Raji (cell line): ENCODE measurements around the gene GNG5.

Experiments used
- POLR2A ChIP-seq: IDR thresholded peaks from 2 replicates; pipeline ENCODE4 v1.6.1; 2011; ENCODE audit warnings: low read depth, low read length, control low read depth; ENCODE audit not compliant: insufficient read depth

The GNG5 gene

GRCh38 chr1:84502927-84503326 lies 3.5 kb downstream of the GNG5 start:
- no peak for TF ChIP-seq POLR2A

- TF ChIP-seq POLR2A: no peak
Observed at GRCh38 chr1:84497631-84498275, 8.6 kb downstream of the GNG5 start.

GRCh38 chr1:84496498-84496897 lies 9.9 kb downstream of the GNG5 start:
- TF ChIP-seq POLR2A: no peak

DNA sequence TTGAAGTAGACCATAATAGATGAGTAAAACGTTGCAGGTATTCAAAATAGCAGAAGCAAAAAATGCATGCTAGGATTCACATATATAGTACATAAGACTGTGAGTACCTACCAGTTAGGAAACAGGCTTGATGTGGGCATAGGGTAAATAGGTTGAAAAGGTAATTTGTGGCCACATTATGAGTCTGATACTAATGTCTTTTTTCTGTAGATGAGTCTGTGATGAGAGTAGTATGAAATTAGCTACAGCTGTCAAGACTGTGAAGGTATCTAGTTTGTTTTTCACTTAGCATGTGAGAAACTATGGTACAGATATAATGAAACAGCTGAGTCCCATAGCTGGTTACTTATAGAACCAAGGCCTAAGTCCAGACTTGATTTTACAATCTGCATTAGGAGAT lies 12.6 kb downstream of the GNG5 start:
- TF ChIP-seq POLR2A: no peak

DNA sequence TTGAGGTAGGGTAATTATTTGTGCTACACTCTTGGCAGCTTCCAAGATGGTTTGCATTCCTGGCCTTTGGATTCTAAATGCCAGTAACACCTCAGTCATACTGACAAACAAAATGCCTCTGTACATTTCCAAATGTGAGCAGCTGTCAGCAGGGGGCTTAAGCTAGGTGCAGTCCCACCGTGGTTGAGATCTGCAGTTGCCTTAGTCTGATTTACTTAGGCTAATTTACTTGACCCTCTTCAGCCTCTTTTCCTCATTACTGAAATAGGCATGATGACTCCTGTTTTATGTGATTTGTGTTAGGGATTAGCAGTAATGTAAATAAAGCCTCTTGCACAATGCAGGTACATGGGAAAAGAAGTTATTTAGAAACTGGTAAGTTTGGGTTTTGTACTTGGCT lies 13.7 kb downstream of the GNG5 start:
- TF ChIP-seq POLR2A: no peak

DNA sequence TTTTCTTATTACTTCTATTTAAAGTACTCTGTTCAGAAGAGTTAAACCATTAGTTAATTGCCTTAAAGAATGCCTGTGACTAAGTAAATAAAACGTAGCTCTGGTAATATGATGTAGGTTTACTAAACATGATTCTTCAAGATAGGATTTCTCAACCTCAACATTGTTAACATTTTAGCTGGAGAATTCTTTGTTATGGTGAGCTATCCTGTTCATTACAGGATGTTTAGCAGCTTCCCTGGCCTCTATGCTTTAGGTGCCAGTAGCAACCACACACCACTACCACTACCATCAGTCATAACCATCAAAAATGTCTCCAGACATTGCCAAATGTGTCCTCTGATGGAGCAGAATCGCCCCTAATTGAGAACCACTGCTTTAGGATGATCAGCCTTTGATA lies 16.6 kb downstream of the GNG5 start:
- TF ChIP-seq POLR2A: no peak

GRCh38 chr1:84488107-84488506 lies 18.3 kb downstream of the GNG5 start:
- TF ChIP-seq POLR2A: no peak

DNA sequence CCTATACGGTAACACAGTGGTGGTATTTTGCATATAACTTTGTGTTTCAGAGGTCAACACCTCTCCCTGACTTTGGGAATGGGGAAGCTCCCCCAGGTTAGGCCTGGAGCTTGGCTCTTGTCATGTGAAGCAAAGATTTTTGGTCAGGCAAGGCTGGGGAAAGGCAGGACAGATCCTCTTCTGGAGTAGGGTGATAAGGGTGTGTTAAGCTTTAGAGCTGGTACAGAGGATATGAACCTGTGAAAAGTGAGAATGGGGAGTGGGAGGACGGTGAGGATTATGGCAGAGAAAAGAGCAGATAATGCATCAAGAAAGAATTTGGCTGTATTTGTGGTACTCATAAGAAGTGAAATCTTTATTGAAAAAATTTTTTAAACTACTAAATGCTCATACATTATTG lies 25.1 kb downstream of the GNG5 start:
- no peak for TF ChIP-seq POLR2A

DNA sequence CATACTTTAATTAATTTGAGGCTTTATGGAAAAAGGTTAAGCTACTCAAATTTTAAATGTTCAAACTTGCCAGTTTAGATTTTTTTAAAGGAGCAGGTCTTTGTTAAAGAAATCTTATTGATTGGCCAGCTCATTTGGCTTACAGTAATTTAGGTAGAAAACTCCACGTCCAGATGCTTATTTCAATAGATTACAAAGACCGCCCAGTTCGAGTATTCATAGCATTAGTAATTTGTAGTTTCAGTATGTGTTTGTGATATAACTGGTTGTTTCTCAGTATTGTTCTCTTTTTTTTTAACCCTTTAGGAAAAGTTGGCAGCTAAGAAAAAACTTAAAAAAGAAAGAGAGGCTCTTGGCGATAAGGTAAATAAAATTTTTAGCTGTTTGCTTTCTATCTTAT lies 25.7 kb downstream of the GNG5 start:
- no peak for TF ChIP-seq POLR2A

GRCh38 chr1:84479998-84480397 lies 26.4 kb downstream of the GNG5 start:
- no peak for TF ChIP-seq POLR2A

- TF ChIP-seq POLR2A: peak; percentile 63
Observed at GRCh38 chr1:84478876-84479868, 27.2 kb downstream of the GNG5 start, which contains the start of gene RPF1. Gene RPF1, plus strand, starts transcription at chr1:84479266. Its CDS starts 16 bp downstream, at chr1:84479282.

DNA sequence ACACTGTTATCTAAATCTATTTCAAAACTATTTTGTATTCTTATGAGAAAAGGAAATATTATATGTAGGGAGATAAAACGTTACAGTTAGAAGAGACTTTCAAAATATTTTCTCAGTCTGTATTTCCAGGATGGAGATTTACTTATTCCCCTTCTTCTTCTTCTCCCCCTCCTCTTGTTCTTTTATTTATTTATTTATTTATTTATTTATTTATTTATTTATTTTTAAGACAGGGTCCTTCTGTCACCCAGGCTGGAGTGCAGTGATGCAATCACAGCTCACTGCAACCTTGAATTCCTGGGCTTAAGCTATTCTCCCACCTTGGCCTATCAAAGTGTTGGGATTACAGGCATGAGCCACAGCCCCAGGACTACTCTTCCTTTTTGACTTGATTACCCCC lies 30.2 kb downstream of the GNG5 start:
- no peak for TF ChIP-seq POLR2A

DNA sequence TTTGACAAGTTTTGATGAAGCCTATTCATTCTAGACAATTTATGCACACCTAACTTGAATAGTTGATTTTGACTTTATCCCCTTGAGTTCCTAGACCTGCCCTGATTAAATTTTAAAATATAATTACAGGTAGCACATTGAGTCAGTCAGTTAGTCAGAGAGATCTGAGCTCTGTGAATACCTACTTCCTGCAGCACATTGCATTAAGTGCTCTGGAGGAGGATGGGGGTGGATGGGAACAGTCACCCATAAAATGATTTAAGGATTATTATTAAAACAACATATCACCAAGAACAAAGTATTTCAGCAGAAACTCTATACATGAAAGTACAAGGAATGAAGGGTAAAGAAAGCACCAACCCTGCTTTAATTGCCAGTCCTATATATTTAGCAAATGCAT lies 39.1 kb downstream of the GNG5 start:
- no peak for TF ChIP-seq POLR2A

GRCh38 chr1:84462118-84462517 lies 44.3 kb downstream of the GNG5 start:
- no peak for TF ChIP-seq POLR2A

DNA sequence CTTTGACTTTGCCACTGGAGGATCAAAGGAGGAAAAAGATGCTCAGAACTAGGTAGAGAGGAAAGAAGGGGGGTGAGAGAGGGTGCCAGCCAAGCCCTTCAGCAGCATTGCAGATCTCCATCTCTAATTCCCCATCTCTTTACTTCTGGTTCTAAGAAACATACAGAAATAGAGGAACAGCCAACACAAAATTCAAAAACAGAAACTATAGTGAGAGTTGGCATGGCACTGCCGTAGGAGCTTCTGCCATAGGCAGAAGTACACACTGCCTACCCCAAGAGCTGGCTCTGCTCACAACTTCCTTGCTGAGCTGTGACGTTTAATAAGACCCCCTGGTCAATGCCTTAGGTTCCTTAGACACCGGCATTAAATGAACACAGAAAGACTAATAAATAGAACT lies 53.9 kb downstream of the GNG5 start:
- TF ChIP-seq POLR2A: no peak

- TF ChIP-seq POLR2A: no peak
Observed at GRCh38 chr1:84450910-84451309, 55.5 kb downstream of the GNG5 start.
